ENCODE data around the gene RNU7-1. TPM values are rescaled to one million over a fixed set of nuclear protein-coding genes. Genes with fewer than 3 reads are reported as not detected.

Gene RNU7-1
- total RNA-seq, 6 experiments from 2014 or later = not detected

- H3K36me3 ChIP-seq = peaks cover 4 to 77% (median 44%) of the 10 kb centered on the region in 4 donors
- ATAC-seq (no peak), DNase-seq (no peak)
- no peaks in the 10 kb centered on the region for H3K9me3 ChIP-seq
- H3K4me1 ChIP-seq = peaks cover 0 to 38% (median 17%) of the 10 kb centered on the region in 4 donors
- H3K4me3 ChIP-seq = no peak overlapping the region
- TF ChIP-seq POLR2A (IDR thresholded peaks at IDR 0.05) = no peak
- TF ChIP-seq CTCF (IDR thresholded peaks at IDR 0.05) = no peak
- peak overlapping the region in 2 of 3 donors; percentile 47 to 76 for H3K27ac ChIP-seq
- H3K27me3 ChIP-seq = no peaks in the 10 kb centered on the region
- intact Hi-C loops (cut with DNase I) = no loop called here
- WGBS (ENCODE audit: insufficient coverage, low coverage, low lambda C conversion rate, missing lambda C conversion rate) = 92% methylated on average over 4 of the region's 4 CpGs
Observed at GRCh38 chr12:6980075-6980474, 36.5 kb downstream of the RNU7-1 start.

GRCh38 chr12:6980740-6981139 lies 37.1 kb downstream of the RNU7-1 start:
- intact Hi-C loops (cut with DNase I) = no loop called here
- no peak for DNase-seq
- ATAC-seq = peak; percentile 42 to 62 (median 48)
- H3K4me1 ChIP-seq = peaks cover 0 to 38% (median 17%) of the 10 kb centered on the region in 4 donors
- H3K27ac ChIP-seq = peak overlapping the region; percentile 31 to 76 (median 47)
- no peak for TF ChIP-seq CTCF (IDR thresholded peaks at IDR 0.05)
- TF ChIP-seq POLR2A (IDR thresholded peaks at IDR 0.05) = no peak
- no peaks in the 10 kb centered on the region for H3K27me3 ChIP-seq
- no peak overlapping the region for H3K4me3 ChIP-seq
- no peaks in the 10 kb centered on the region for H3K9me3 ChIP-seq
- H3K36me3 ChIP-seq = peaks cover 4 to 70% (median 40%) of the 10 kb centered on the region in 4 donors

- peaks cover 4 to 64% (median 34%) of the 10 kb centered on the region in 4 donors for H3K36me3 ChIP-seq
- TF ChIP-seq CTCF (IDR thresholded peaks at IDR 0.05) = no peak
- no peak for TF ChIP-seq POLR2A (IDR thresholded peaks at IDR 0.05)
- ATAC-seq = peak; percentile 86 to 94 (median 88)
- H3K27ac ChIP-seq = peak overlapping the region; percentile 31 to 76 (median 47)
- H3K4me3 ChIP-seq = no peak overlapping the region
- intact Hi-C loops (cut with DNase I) = no loop called here
- H3K4me1 ChIP-seq = peaks cover 0 to 38% (median 17%) of the 10 kb centered on the region in 4 donors
- no peaks in the 10 kb centered on the region for H3K9me3 ChIP-seq
- 55% methylated on average over 10 of the region's 10 CpGs for WGBS (ENCODE audit: insufficient coverage, low coverage, low lambda C conversion rate, missing lambda C conversion rate)
- no peaks in the 10 kb centered on the region for H3K27me3 ChIP-seq
- DNase-seq = peak in 1 of 3 donors; percentile 82
Observed at GRCh38 chr12:6981152-6982052, 37.8 kb downstream of the RNU7-1 start.

GRCh38 chr12:6982532-6982931 lies 38.9 kb downstream of the RNU7-1 start:
- H3K27ac ChIP-seq = no peak overlapping the region
- TF ChIP-seq CTCF (IDR thresholded peaks at IDR 0.05) (no peak), POLR2A (IDR thresholded peaks at IDR 0.05) (no peak)
- no peaks in the 10 kb centered on the region for H3K9me3 ChIP-seq
- DNase-seq (no peak), ATAC-seq (no peak)
- peaks cover 4 to 60% (median 29%) of the 10 kb centered on the region in 4 donors for H3K36me3 ChIP-seq
- H3K4me3 ChIP-seq = no peak overlapping the region
- WGBS (ENCODE audit: insufficient coverage, low coverage, low lambda C conversion rate, missing lambda C conversion rate) = 93% methylated on average over 7 of the region's 7 CpGs
- peaks cover 0 to 38% (median 17%) of the 10 kb centered on the region in 4 donors for H3K4me1 ChIP-seq
- H3K27me3 ChIP-seq = no peaks in the 10 kb centered on the region
- intact Hi-C loops (cut with DNase I) = no loop called here

All from right lobe of liver (tissue), 6 donors.